K562 (cell line): ENCODE results near the gene LCE1A. TPM values are rescaled to one million over a fixed set of nuclear protein-coding genes. Genes with fewer than 3 reads are reported as not detected.

Experiments used
- ATAC-seq: fragments of 200-7000 bp; cut with Tn5 transposase; 3 replicates; pipeline ENCODE4 v1.9.1; 2020; ENCODE audit warnings: moderate library complexity
- BruUV-seq: library from RNA; stranded (reverse); fragments of 400-500 nt; replicated peaks from 2 replicates; lab custom pipeline; 2021; lab: Mats Ljungman, UMichigan
- CTCF ChIA-PET: fragments of 300-600 bp; formaldehyde crosslinking; extraction: SDS; loops from one replicate; lab custom pipeline; 2021; ENCODE audit warnings: low intra/inter-chr PET ratio; lab: Yijun Ruan, JAX
- POLR2A ChIA-PET: fragments of 300-600, 350-650 bp; sonication (Branson Sonifier 250); formaldehyde crosslinking; extraction: SDS; loops from one replicate; lab custom pipeline; 2021; ENCODE audit warnings: antibody characterized with exemption, inconsistent platforms; lab: Yijun Ruan, JAX
- DNase-seq, 4 experiments: peaks; one replicate each; pipeline versions ENCODE4 v3.0.0 to v3.0.0-alpha.2; 2011 to 2018; ENCODE audit warnings: low spot score in 3 of 4, mixed read lengths in 3 of 4; ENCODE audit errors: extremely low read depth in 1 of 4
- FAIRE-seq: peaks from 2 replicates; lab custom pipeline; 2011; peaks lifted over from hg19 to GRCh38; lab: Jason Lieb, UNC
- H2AFZ ChIP-seq: 2 replicates; pipeline ENCODE4 v1.6.0; 2011; ENCODE audit warnings: low read depth, low read length, control low read depth, inconsistent platforms
- H3K27ac ChIP-seq: fragments of 200-600 bp; 3 replicates; pipeline ENCODE4 v1.8.0; 2011; ENCODE audit warnings: low read depth, mild to moderate bottlenecking, control low read depth, inconsistent platforms, low read length, moderate library complexity, mixed read lengths; ENCODE audit errors: extremely low read depth
- H3K27me3 ChIP-seq, 2 experiments: fragments of 300-600 bp in 1 of 2; 2 replicates in 1 of 2; 3 replicates in 1 of 2; pipeline versions ENCODE4 v1.6.0 to v1.8.0; 2011; ENCODE audit warnings: inconsistent platforms in 2 of 2, low read length in 2 of 2, mild to moderate bottlenecking in 1 of 2, mixed read lengths in 1 of 2, moderate library complexity in 1 of 2; ENCODE audit not compliant: control insufficient read depth in 2 of 2, insufficient read depth in 2 of 2
- H3K36me3 ChIP-seq: fragments of 300-600 bp; 3 replicates; pipeline ENCODE4 v1.8.0; 2011; ENCODE audit warnings: mild to moderate bottlenecking, low read length, inconsistent platforms; ENCODE audit not compliant: control insufficient read depth, insufficient read depth
- H3K4me1 ChIP-seq, 2 experiments: fragments of 200-600 bp in 1 of 2; replicated peaks in 1 of 2; 2 replicates in 1 of 2; 3 replicates in 1 of 2; pipeline versions ENCODE4 v1.5.1 to v1.8.0; 2011; ENCODE audit warnings: inconsistent platforms in 2 of 2, low read length in 2 of 2, mild to moderate bottlenecking in 1 of 2, mixed read lengths in 1 of 2, moderate library complexity in 1 of 2; ENCODE audit not compliant: control insufficient read depth in 2 of 2, insufficient read depth in 2 of 2
- H3K4me2 ChIP-seq: 2 replicates; pipeline ENCODE4 v1.6.1; 2011; ENCODE audit warnings: low read length, control low read depth, inconsistent platforms, mixed read lengths; ENCODE audit not compliant: insufficient read depth
- H3K4me3 ChIP-seq: fragments of 200-600 bp; sonication (generic), shearing (Covaris generic); 2 replicates; pipeline ENCODE4 v1.5.1; 2016; ENCODE audit warnings: control low read depth, inconsistent platforms
- H3K79me2 ChIP-seq: fragments of 200-600 bp; 3 replicates; pipeline ENCODE4 v1.8.0; 2011; ENCODE audit warnings: low read length, inconsistent platforms; ENCODE audit not compliant: control insufficient read depth, insufficient read depth
- H3K9ac ChIP-seq, 2 experiments: 2 replicates each; pipeline versions ENCODE4 v1.6.0 to v1.6.1; 2011; ENCODE audit warnings: low read depth in 2 of 2, low read length in 2 of 2, control low read depth in 1 of 2, inconsistent platforms in 1 of 2, mild to moderate bottlenecking in 1 of 2, mixed read lengths in 1 of 2; ENCODE audit not compliant: insufficient read depth in 1 of 2
- H3K9me1 ChIP-seq: one replicate; pipeline ENCODE4 v1.6.0; 2011; ENCODE audit warnings: inconsistent platforms, mild to moderate bottlenecking, low read length, moderate library complexity; ENCODE audit not compliant: control insufficient read depth, insufficient read depth
- H3K9me3 ChIP-seq: replicated peaks from 2 replicates; pipeline ENCODE4 v1.5.1; 2011; ENCODE audit warnings: low read depth, low read length, inconsistent platforms; ENCODE audit not compliant: control insufficient read depth, insufficient read depth
- H4K20me1 ChIP-seq: replicated peaks from 2 replicates; pipeline ENCODE4 v1.6.1; 2011; ENCODE audit warnings: low read length, inconsistent platforms, mixed read lengths; ENCODE audit not compliant: control insufficient read depth, insufficient read depth
- RAD21 ChIP-seq, 2 experiments: fragments of 250-450 bp in 1 of 2; fragments of 450-650 bp in 1 of 2; sonication (Bioruptor Pico) in 1 of 2; formaldehyde crosslinking in 1 of 2; IDR thresholded peaks in 1 of 2; conservative IDR thresholded peaks in 1 of 2; 2 replicates each; pipeline versions ENCODE4 v1.4.0 to v1.8.0; 2020 to 2022; ENCODE audit warnings: mild to moderate bottlenecking in 2 of 2, moderate library complexity in 1 of 2
- REST ChIP-seq, 2 experiments: fragments of 450-650 bp; formaldehyde crosslinking in 1 of 2; IDR thresholded peaks; 2 replicates each; pipeline versions ENCODE4 v1.4.0 to v1.6.1; 2014 to 2020; ENCODE audit warnings: mild to moderate bottlenecking in 2 of 2, borderline replicate concordance in 1 of 2, low read depth in 1 of 2
- TEAD2 ChIP-seq: fragments of 450-650 bp; IDR thresholded peaks from 2 replicates; pipeline ENCODE4 v1.6.1; 2016; ENCODE audit warnings: missing genetic modification characterization, control low read depth, missing compliant biosample characterization
- ZBED1 ChIP-seq: IDR thresholded peaks from 2 replicates; pipeline ENCODE4 v1.6.1; 2014
- ZNF277 ChIP-seq: fragments of 250-450 bp; sonication (Bioruptor Pico); IDR thresholded peaks from 2 replicates; pipeline ENCODE4 v1.8.0; 2022; ENCODE audit warnings: inconsistent platforms, mild to moderate bottlenecking, moderate library complexity, borderline replicate concordance
- WGBS: fragments of 100-300 bp; shearing (Covaris generic); methylation state at CpG from one replicate; pipeline ENCODE4 v1.1.6; 2016; ENCODE audit warnings: low coverage, mixed read lengths; ENCODE audit not compliant: insufficient coverage; ENCODE audit errors: missing lambda C conversion rate; 5-methylcytosine and 5-hydroxymethylcytosine counted together
- in situ Hi-C: fragments of 300-500 bp; cut with MboI; formaldehyde crosslinking; loops from 4 replicates; pipeline ENCODE4 v1.15.0; 2018; ENCODE audit warnings: inconsistent platforms, mixed read lengths
- intact Hi-C: fragments of 100-400 bp; cut with micrococcal nuclease; formaldehyde crosslinking; loops from 2 replicates; pipeline ENCODE4 v1.14.2; 2022
- polyA plus RNA-seq, 8 experiments: library from polyadenylated mRNA; depleted of rRNA in 4 of 8; stranded (reverse) in 5 of 8; unstranded in 3 of 8; fragments of >200 nt; fragmentation: Nextera tagmentation in 2 of 8; fragmentation: Illumina TruSeq in 1 of 8; extraction: Ambion mirVana in 2 of 8; extraction: Trizol in 1 of 8; gene quantifications; 2 replicates each; pipeline versions ENCODE4 v1.2.1 to v1.2.3, GENCODE V29; 2011 to 2014; ENCODE audit warnings: inconsistent platforms in 1 of 8, missing spikeins in 1 of 8
- total RNA-seq, 7 experiments: library from RNA; depleted of rRNA in 6 of 7; stranded (reverse); fragments of >200 nt in 6 of 7; fragmentation: Illumina TruSeq in 2 of 7; extraction: Trizol in 2 of 7; gene quantifications; 2 replicates each; pipeline versions ENCODE4 v1.2.1 to v1.2.3, GENCODE V29; 2011 to 2021; ENCODE audit warnings: low replicate concordance in 1 of 7
- TF ChIP-seq, protein P1 (sequence below): fragments of 450-650 bp; IDR thresholded peaks from 2 replicates; pipeline ENCODE4 v1.6.1; 2016
- TF ChIP-seq, protein P2 (sequence below), 3 experiments: IDR thresholded peaks in 2 of 3; conservative IDR thresholded peaks in 1 of 3; 2 replicates each; pipeline ENCODE4 v1.5.1; 2011 to 2012; ENCODE audit warnings: low read length in 3 of 3, mild to moderate bottlenecking in 3 of 3, control low read depth in 2 of 3, improper control_type of control experiment in 1 of 3, inconsistent platforms in 1 of 3, low read depth in 1 of 3, mixed read lengths in 1 of 3, moderate library complexity in 1 of 3; ENCODE audit not compliant: insufficient read depth in 2 of 3

Gene LCE1A
- total and polyA plus RNA-seq, 9 of the 15 experiments (the other 6 are each of a cell fraction or from before 2014, with no cell fraction given): not detected

GRCh38 chr1:152777510-152778137 lies 49.6 kb upstream of the LCE1A start:
- H3K27ac ChIP-seq: no peak overlapping the region
- intact Hi-C loops (loop anchor here (1.0 kb wide), 1 partner anchor 123 kb away; no protein-coding TSS in a partner anchor), in situ Hi-C loops (no loop called here)
- ChIA-PET POLR2A (interaction anchor here (0.7 to 0.9 kb wide), 2 partner anchors 11 to 119 kb away, joined by 4 read pairs; no protein-coding TSS in a partner anchor), CTCF (no interaction called here)
- DNase-seq (peak; percentile 35 to 65 (median 42)), FAIRE-seq (peak; percentile 32), ATAC-seq (peak; percentile 72)
- no TSS peak for BruUV-seq
- no peak overlapping the region for H3K4me3 ChIP-seq
- no peak overlapping the region for H3K4me2 ChIP-seq
- no peaks in the 10 kb centered on the region for H3K9me1 ChIP-seq
- H3K27me3 ChIP-seq: no peaks in the 10 kb centered on the region
- H2AFZ ChIP-seq: no peak overlapping the region
- H3K9me3 ChIP-seq: no peaks in the 10 kb centered on the region
- WGBS: 0% methylated on average over 3 of the region's 4 CpGs
- H3K4me1 ChIP-seq: no peaks in the 10 kb centered on the region
- no peaks in the 10 kb centered on the region for H3K79me2 ChIP-seq
- no peak overlapping the region for H3K9ac ChIP-seq
- H4K20me1 ChIP-seq: no peaks in the 10 kb centered on the region
- no peaks in the 10 kb centered on the region for H3K36me3 ChIP-seq
- no peak for TF ChIP-seq ZBED1
- TF ChIP-seq ZNF277: no peak
- TF ChIP-seq REST (IDR thresholded peaks at IDR 0.05; ENCODE audit: borderline replicate concordance): 0 out of 2 replicates have a peak, but pooled peaks have one; percentile 8
- TF ChIP-seq REST (CRISPR knock-in tag; IDR thresholded peaks at IDR 0.05; ENCODE audit: low read depth): no peak
- TF ChIP-seq, protein P1, sequence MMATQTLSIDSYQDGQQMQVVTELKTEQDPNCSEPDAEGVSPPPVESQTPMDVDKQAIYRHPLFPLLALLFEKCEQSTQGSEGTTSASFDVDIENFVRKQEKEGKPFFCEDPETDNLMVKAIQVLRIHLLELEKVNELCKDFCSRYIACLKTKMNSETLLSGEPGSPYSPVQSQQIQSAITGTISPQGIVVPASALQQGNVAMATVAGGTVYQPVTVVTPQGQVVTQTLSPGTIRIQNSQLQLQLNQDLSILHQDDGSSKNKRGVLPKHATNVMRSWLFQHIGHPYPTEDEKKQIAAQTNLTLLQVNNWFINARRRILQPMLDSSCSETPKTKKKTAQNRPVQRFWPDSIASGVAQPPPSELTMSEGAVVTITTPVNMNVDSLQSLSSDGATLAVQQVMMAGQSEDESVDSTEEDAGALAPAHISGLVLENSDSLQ: peak; percentile 42; the same call in 1 of the 2 replicates
- TF ChIP-seq, protein P2, sequence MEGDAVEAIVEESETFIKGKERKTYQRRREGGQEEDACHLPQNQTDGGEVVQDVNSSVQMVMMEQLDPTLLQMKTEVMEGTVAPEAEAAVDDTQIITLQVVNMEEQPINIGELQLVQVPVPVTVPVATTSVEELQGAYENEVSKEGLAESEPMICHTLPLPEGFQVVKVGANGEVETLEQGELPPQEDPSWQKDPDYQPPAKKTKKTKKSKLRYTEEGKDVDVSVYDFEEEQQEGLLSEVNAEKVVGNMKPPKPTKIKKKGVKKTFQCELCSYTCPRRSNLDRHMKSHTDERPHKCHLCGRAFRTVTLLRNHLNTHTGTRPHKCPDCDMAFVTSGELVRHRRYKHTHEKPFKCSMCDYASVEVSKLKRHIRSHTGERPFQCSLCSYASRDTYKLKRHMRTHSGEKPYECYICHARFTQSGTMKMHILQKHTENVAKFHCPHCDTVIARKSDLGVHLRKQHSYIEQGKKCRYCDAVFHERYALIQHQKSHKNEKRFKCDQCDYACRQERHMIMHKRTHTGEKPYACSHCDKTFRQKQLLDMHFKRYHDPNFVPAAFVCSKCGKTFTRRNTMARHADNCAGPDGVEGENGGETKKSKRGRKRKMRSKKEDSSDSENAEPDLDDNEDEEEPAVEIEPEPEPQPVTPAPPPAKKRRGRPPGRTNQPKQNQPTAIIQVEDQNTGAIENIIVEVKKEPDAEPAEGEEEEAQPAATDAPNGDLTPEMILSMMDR (IDR thresholded peaks at IDR 0.05 in 2 of 3, conservative IDR thresholded peaks at IDR 0.05 in 1 of 3; ENCODE audit: insufficient read depth in 2 of 3, low read depth in 1 of 3, low read length in 3 of 3): peak; percentile 56 to 68 (median 67)
- peak in 1 of 2 experiments; percentile 35; a peak in 2 of 4 replicates for TF ChIP-seq RAD21 (CRISPR knock-in tag; conservative IDR thresholded peaks at IDR 0.05 in 1 of 2, IDR thresholded peaks at IDR 0.05 in 1 of 2)
- no peak for TF ChIP-seq TEAD2
